IMR-90 (cell line): ENCODE data around the gene PIP5K1B. TPM values are rescaled to one million over a fixed set of nuclear protein-coding genes. Genes with fewer than 3 reads are reported as not detected.

Source experiments
- ATAC-seq: fragments of 200-7000 bp; cut with Tn5 transposase; 2 replicates; pipeline ENCODE4 v1.9.1; 2020; ENCODE audit warnings: low read depth, mild to moderate bottlenecking, moderate library complexity
- BruUV-seq: library from RNA; stranded (reverse); fragments of 400-500 nt; replicated peaks from 2 replicates; lab custom pipeline; 2021; lab: Mats Ljungman, UMichigan
- CTCF ChIA-PET: fragments of 300-600 bp; formaldehyde crosslinking; extraction: SDS; loops from one replicate; lab custom pipeline; 2021; ENCODE audit warnings: antibody characterized with exemption; lab: Yijun Ruan, JAX
- POLR2A ChIA-PET: fragments of 300-600 bp; sonication (Branson Sonifier 250); formaldehyde crosslinking; loops from one replicate; lab custom pipeline; 2022; ENCODE audit warnings: antibody characterized with exemption; ENCODE audit not compliant: unreplicated experiment; lab: Charles Lee
- DNase-seq: peaks from one replicate; pipeline ENCODE4 v3.0.0; 2013
- H2AFZ ChIP-seq: replicated peaks from 2 replicates; pipeline ENCODE3; 2013; ENCODE audit warnings: low read length, mild to moderate bottlenecking; ENCODE audit not compliant: poor library complexity
- H2AK5ac ChIP-seq: 2 replicates; pipeline ENCODE4 v1.6.1; 2013; ENCODE audit warnings: low read depth, low read length, inconsistent platforms
- H2AK9ac ChIP-seq: replicated peaks from 2 replicates; pipeline ENCODE3; 2013; ENCODE audit warnings: mild to moderate bottlenecking, low read depth, low read length, moderate library complexity; ENCODE audit not compliant: poor library complexity
- H2BK120ac ChIP-seq: 2 replicates; pipeline ENCODE4 v1.6.1; 2013; ENCODE audit warnings: low read depth, low read length, inconsistent platforms
- H2BK15ac ChIP-seq: 3 replicates; pipeline ENCODE4 v1.6.1; 2013; ENCODE audit warnings: low read depth, low read length, inconsistent platforms
- H2BK20ac ChIP-seq: 2 replicates; pipeline ENCODE4 v1.6.1; 2013; ENCODE audit warnings: low read depth, mild to moderate bottlenecking, inconsistent platforms, low read length, moderate library complexity
- H2BK5ac ChIP-seq: 2 replicates; pipeline ENCODE4 v1.6.1; 2013; ENCODE audit warnings: mild to moderate bottlenecking, low read depth, low read length, inconsistent platforms; ENCODE audit not compliant: poor library complexity, severe bottlenecking
- H3K14ac ChIP-seq: replicated peaks from 2 replicates; pipeline ENCODE4 v1.6.1; 2013; ENCODE audit warnings: low read depth, low read length, inconsistent platforms
- H3K18ac ChIP-seq: 2 replicates; pipeline ENCODE4 v1.6.1; 2013; ENCODE audit warnings: low read depth, low read length, control low read depth
- H3K23ac ChIP-seq: 2 replicates; pipeline ENCODE4 v1.6.1; 2013; ENCODE audit warnings: low read depth, low read length, inconsistent platforms
- H3K27ac ChIP-seq: 2 replicates; pipeline ENCODE4 v1.5.1; 2013; ENCODE audit warnings: mild to moderate bottlenecking, control low read depth, low read length; ENCODE audit not compliant: insufficient read depth
- H3K27me3 ChIP-seq: 2 replicates; pipeline ENCODE4 v1.6.1; 2013; ENCODE audit warnings: low read length; ENCODE audit not compliant: control insufficient read depth, insufficient read depth
- H3K36me3 ChIP-seq: 2 replicates; pipeline ENCODE4 v1.6.1; 2013; ENCODE audit warnings: low read length, mixed read lengths; ENCODE audit not compliant: control insufficient read depth, insufficient read depth
- H3K4ac ChIP-seq: 2 replicates; pipeline ENCODE4 v1.6.1; 2013; ENCODE audit warnings: low read depth, low read length, inconsistent platforms
- H3K4me1 ChIP-seq: 2 replicates; pipeline ENCODE4 v1.6.1; 2013; ENCODE audit warnings: low read length, mixed read lengths; ENCODE audit not compliant: control insufficient read depth, insufficient read depth
- H3K4me2 ChIP-seq: 2 replicates; pipeline ENCODE4 v1.6.1; 2013; ENCODE audit warnings: low read depth, mild to moderate bottlenecking, control low read depth, low read length, moderate library complexity
- H3K4me3 ChIP-seq: 2 replicates; pipeline ENCODE4 v1.5.1; 2013; ENCODE audit warnings: low read depth, mild to moderate bottlenecking, control low read depth, low read length, moderate library complexity; ENCODE audit not compliant: insufficient read depth
- H3K56ac ChIP-seq: 2 replicates; pipeline ENCODE4 v1.6.1; 2013; ENCODE audit warnings: low read length, inconsistent platforms; ENCODE audit not compliant: insufficient read depth; ENCODE audit errors: extremely low read depth
- H3K79me1 ChIP-seq, 2 experiments: 2 replicates each; pipeline ENCODE4 v1.6.1; 2013; ENCODE audit warnings: low read length in 2 of 2, inconsistent platforms in 1 of 2, low read depth in 1 of 2
- H3K9ac ChIP-seq: 2 replicates; pipeline ENCODE4 v1.6.1; 2013; ENCODE audit warnings: low read depth, low read length, control low read depth
- H3K9me1 ChIP-seq: 2 replicates; pipeline ENCODE4 v1.6.1; 2013; ENCODE audit warnings: low read length, inconsistent platforms; ENCODE audit not compliant: insufficient read depth
- H3K9me3 ChIP-seq: 2 replicates; pipeline ENCODE4 v1.6.1; 2013; ENCODE audit warnings: low read length; ENCODE audit not compliant: control insufficient read depth, insufficient read depth
- H4K20me1 ChIP-seq: 2 replicates; pipeline ENCODE4 v1.6.1; 2013; ENCODE audit warnings: low read length, inconsistent platforms; ENCODE audit not compliant: insufficient read depth
- H4K5ac ChIP-seq: 2 replicates; pipeline ENCODE4 v1.6.1; 2013; ENCODE audit warnings: mild to moderate bottlenecking, low read depth, low read length, control low read depth
- H4K8ac ChIP-seq, 2 experiments: 2 replicates each; pipeline ENCODE4 v1.6.1; 2013; ENCODE audit warnings: low read depth in 2 of 2, low read length in 2 of 2, control low read depth in 1 of 2, inconsistent platforms in 1 of 2
- H4K91ac ChIP-seq: 2 replicates; pipeline ENCODE4 v1.6.1; 2013; ENCODE audit warnings: low read depth, low read length, inconsistent platforms; ENCODE audit not compliant: insufficient read depth
- BHLHE40 ChIP-seq: fragments of 150-350 bp; IDR thresholded peaks from 2 replicates; pipeline ENCODE4 v1.6.1; 2016; ENCODE audit warnings: mild to moderate bottlenecking, low read depth, low read length
- CEBPB ChIP-seq: IDR thresholded peaks from 2 replicates; pipeline ENCODE4 v1.6.1; 2012; ENCODE audit warnings: low read depth, low read length, improper control_type of control experiment
- CHD1 ChIP-seq: IDR thresholded peaks from 2 replicates; pipeline ENCODE4 v1.6.1; 2012; ENCODE audit warnings: low read depth, low read length, improper control_type of control experiment
- CTCF ChIP-seq: conservative IDR thresholded peaks from 2 replicates; pipeline ENCODE4 v1.5.1; 2012; ENCODE audit warnings: mild to moderate bottlenecking, low read depth, low read length, improper control_type of control experiment
- ELK1 ChIP-seq: fragments of 150-350 bp; IDR thresholded peaks from 2 replicates; pipeline ENCODE4 v1.6.1; 2016; ENCODE audit warnings: low read depth, mild to moderate bottlenecking, low read length, moderate library complexity, borderline replicate concordance
- FOS ChIP-seq: fragments of 150-350 bp; IDR thresholded peaks from 2 replicates; pipeline ENCODE4 v1.6.1; 2016; ENCODE audit warnings: low read depth, low read length
- MAFK ChIP-seq: IDR thresholded peaks from 2 replicates; pipeline ENCODE4 v1.6.1; 2012; ENCODE audit warnings: low read depth, low read length, improper control_type of control experiment
- MAZ ChIP-seq: IDR thresholded peaks from 2 replicates; pipeline ENCODE4 v1.6.1; 2012; ENCODE audit warnings: low read depth, mild to moderate bottlenecking, low read length, improper control_type of control experiment, moderate library complexity, borderline replicate concordance
- MXI1 ChIP-seq: IDR thresholded peaks from 2 replicates; pipeline ENCODE4 v1.6.1; 2012; ENCODE audit warnings: low read depth, mild to moderate bottlenecking, low read length, moderate library complexity, borderline replicate concordance
- NFE2L2 ChIP-seq: fragments of 150-350 bp; IDR thresholded peaks from 2 replicates; pipeline ENCODE4 v1.6.1; 2016; ENCODE audit warnings: low read depth, mild to moderate bottlenecking, low read length
- POLR2A ChIP-seq: IDR thresholded peaks from 2 replicates; pipeline ENCODE4 v1.6.1; 2012; ENCODE audit warnings: mild to moderate bottlenecking, low read depth, low read length
- RAD21 ChIP-seq: IDR thresholded peaks from 2 replicates; pipeline ENCODE4 v1.6.1; 2012; ENCODE audit warnings: low read length, improper control_type of control experiment
- RCOR1 ChIP-seq: IDR thresholded peaks from 2 replicates; pipeline ENCODE4 v1.6.1; 2012; ENCODE audit warnings: mild to moderate bottlenecking, low read length, improper control_type of control experiment; ENCODE audit not compliant: insufficient replicate concordance
- RFX5 ChIP-seq: IDR thresholded peaks from 2 replicates; pipeline ENCODE4 v1.8.0; 2012; ENCODE audit warnings: low read depth, mild to moderate bottlenecking, low read length, moderate library complexity
- SMC3 ChIP-seq: fragments of 150-350 bp; IDR thresholded peaks from 2 replicates; pipeline ENCODE4 v1.6.1; 2016; ENCODE audit warnings: low read depth, mild to moderate bottlenecking, antibody characterized with exemption, low read length, moderate library complexity
- USF2 ChIP-seq: fragments of 150-350 bp; IDR thresholded peaks from 2 replicates; pipeline ENCODE4 v1.6.1; 2017; ENCODE audit warnings: mild to moderate bottlenecking, antibody characterized with exemption, low read length, low read depth
- WGBS, 2 experiments: methylation state at CpG; one replicate each; pipeline versions ENCODE4 v1.1.5 to v1.1.7; 2013; ENCODE audit warnings: missing lambda C conversion rate in 2 of 2; ENCODE audit not compliant: insufficient read length in 1 of 2; ENCODE audit errors: extremely low coverage in 2 of 2; 5-methylcytosine and 5-hydroxymethylcytosine counted together
- dilution Hi-C: fragments of 300-500 bp; cut with HindIII; formaldehyde crosslinking; loops from one replicate; pipeline ENCODE4 v1.14.3; 2018; ENCODE audit warnings: low sequenced_read_pairs; ENCODE audit not compliant: unreplicated experiment
- in situ Hi-C: fragments of 300-500 bp; cut with MboI; formaldehyde crosslinking; loops from 3 replicates; pipeline ENCODE4 v1.14.3; 2019; ENCODE audit warnings: low sequenced_read_pairs, inconsistent platforms, mixed read lengths
- intact Hi-C: fragments of 100-400 bp; cut with micrococcal nuclease; formaldehyde crosslinking; loops from 2 replicates; pipeline ENCODE4 v1.10.0; 2022
- polyA plus RNA-seq, 3 experiments: library from polyadenylated mRNA; depleted of rRNA; stranded (reverse); fragments of >200 nt; gene quantifications; 2 replicates each; pipeline ENCODE4 v1.2.3, GENCODE V29; 2012; ENCODE audit warnings: low replicate concordance in 1 of 3
- total RNA-seq: library from RNA; depleted of rRNA; stranded (reverse); fragments of >200 nt; gene quantifications from 2 replicates; pipeline ENCODE4 v1.2.3, GENCODE V29; 2012

The PIP5K1B gene
- total and polyA plus RNA-seq, 2 of the 4 experiments (the other 2 are of a cell fraction): not detected

GRCh38 chr9:68697851-68698250 is 7.2 kb upstream of the PIP5K1B start:
- TF ChIP-seq RAD21: no peak
- no peak for TF ChIP-seq POLR2A
- TF ChIP-seq NFE2L2: no peak
- TF ChIP-seq CTCF: no peak
- TF ChIP-seq BHLHE40: no peak
- TF ChIP-seq MXI1: no peak
- no peak for TF ChIP-seq FOS
- TF ChIP-seq MAFK: no peak
- TF ChIP-seq MAZ: no peak
- TF ChIP-seq USF2: no peak
- no peak for TF ChIP-seq CHD1
- TF ChIP-seq CEBPB: no peak
- TF ChIP-seq RFX5: no peak
- no peak for TF ChIP-seq SMC3
- TF ChIP-seq RCOR1: no peak
- TF ChIP-seq ELK1: no peak
- Histone ChIP-seq H3K14ac (no peak overlapping the region), H3K18ac (no peak overlapping the region), H3K9me1 (no peaks in the 10 kb centered on the region), H3K36me3 (no peaks in the 10 kb centered on the region), H4K91ac (no peak overlapping the region), H2BK120ac (no peak overlapping the region), H2AK9ac (no peak overlapping the region), H3K4me1 (no peaks in the 10 kb centered on the region), H3K9me3 (no peaks in the 10 kb centered on the region), H4K5ac (no peak overlapping the region), H2BK5ac (no peak overlapping the region), H3K27me3 (no peaks in the 10 kb centered on the region; the same call in 1 of the 2 replicates), H3K56ac (no peak overlapping the region), H3K4me2 (no peak overlapping the region), H3K27ac (no peak overlapping the region), H2BK15ac (no peak overlapping the region), H2AK5ac (no peak overlapping the region), H3K9ac (no peak overlapping the region), H4K8ac (no peak overlapping the region), H3K4ac (no peak overlapping the region), H2BK20ac (no peak overlapping the region), H3K79me1 (no peaks in the 10 kb centered on the region), H4K20me1 (no peaks in the 10 kb centered on the region), H3K23ac (no peak overlapping the region), H3K4me3 (no peak overlapping the region), H2AFZ (no peak overlapping the region)
- no peak for ATAC-seq
- ChIA-PET POLR2A (no interaction called here), CTCF (no interaction called here)
- intact Hi-C loops (no loop called here), dilution Hi-C loops (no loop called here), in situ Hi-C loops (no loop called here)
- no TSS peak for BruUV-seq
- DNase-seq: no peak
- WGBS, 2 experiments: no CpG with 5 or more reads among the region's 4 CpGs
